H9 (cell line): ENCODE results near the gene CBX3. TPM values are rescaled to one million over a fixed set of nuclear protein-coding genes. Genes with fewer than 3 reads are reported as not detected.

Source experiments
- DNase-seq: peaks from one replicate; pipeline ENCODE4 v3.0.0-alpha.2; 2017
- H2AFZ ChIP-seq: one replicate; pipeline ENCODE4 v1.6.1; 2013; ENCODE audit warnings: mild to moderate bottlenecking, low read length, control low read depth, moderate library complexity
- H2AK5ac ChIP-seq: 2 replicates; pipeline ENCODE4 v1.6.1; 2013; ENCODE audit warnings: low read length, control low read depth, mixed read lengths; ENCODE audit not compliant: insufficient read length
- H2BK120ac ChIP-seq: one replicate; pipeline ENCODE4 v1.6.1; 2013; ENCODE audit warnings: low read depth, mild to moderate bottlenecking, low read length, control low read depth, inconsistent platforms; ENCODE audit not compliant: poor library complexity, severe bottlenecking
- H2BK12ac ChIP-seq: 2 replicates; pipeline ENCODE4 v1.6.1; 2013; ENCODE audit warnings: low read length, control low read depth, mixed read lengths, low read depth; ENCODE audit not compliant: insufficient read length
- H2BK15ac ChIP-seq: 2 replicates; pipeline ENCODE4 v1.6.1; 2013; ENCODE audit warnings: low read depth, low read length, control low read depth
- H2BK20ac ChIP-seq: one replicate; pipeline ENCODE4 v1.6.1; 2013; ENCODE audit warnings: low read depth, mild to moderate bottlenecking, low read length, control low read depth, inconsistent platforms; ENCODE audit not compliant: poor library complexity, severe bottlenecking
- H2BK5ac ChIP-seq: 2 replicates; pipeline ENCODE4 v1.6.1; 2013; ENCODE audit warnings: low read length, control low read depth, mixed read lengths; ENCODE audit not compliant: insufficient read length
- H3K14ac ChIP-seq: 2 replicates; pipeline ENCODE4 v1.6.1; 2013; ENCODE audit warnings: low read length, control low read depth; ENCODE audit not compliant: insufficient read depth
- H3K18ac ChIP-seq: 2 replicates; pipeline ENCODE4 v1.6.1; 2013; ENCODE audit warnings: low read depth, mild to moderate bottlenecking, mixed read lengths, low read length, control low read depth; ENCODE audit not compliant: insufficient read length
- H3K23ac ChIP-seq: 2 replicates; pipeline ENCODE4 v1.6.1; 2013; ENCODE audit warnings: low read length, control low read depth, mixed read lengths, low read depth; ENCODE audit not compliant: insufficient read length
- H3K23me2 ChIP-seq: 2 replicates; pipeline ENCODE4 v1.6.1; 2013; ENCODE audit warnings: low read depth, mild to moderate bottlenecking, mixed read lengths, low read length, control low read depth; ENCODE audit not compliant: insufficient read length, poor library complexity, severe bottlenecking
- H3K27ac ChIP-seq: 2 replicates; pipeline ENCODE4 v1.5.1; 2013; ENCODE audit warnings: low read length, control low read depth, mixed read lengths, low read depth; ENCODE audit not compliant: insufficient read length
- H3K27me3 ChIP-seq: 2 replicates; pipeline ENCODE4 v1.6.1; 2013; ENCODE audit warnings: low read length, control low read depth, inconsistent platforms; ENCODE audit not compliant: insufficient read depth
- H3K4ac ChIP-seq: 2 replicates; pipeline ENCODE4 v1.6.1; 2013; ENCODE audit warnings: low read depth, mild to moderate bottlenecking, control low read depth, inconsistent platforms, low read length, moderate library complexity
- H3K4me1 ChIP-seq: 2 replicates; pipeline ENCODE4 v1.6.1; 2013; ENCODE audit warnings: low read length, control low read depth, inconsistent platforms; ENCODE audit not compliant: insufficient read depth
- H3K4me2 ChIP-seq: 2 replicates; pipeline ENCODE4 v1.6.1; 2013; ENCODE audit warnings: low read length, control low read depth, mixed read lengths; ENCODE audit not compliant: insufficient read length, insufficient read depth
- H3K56ac ChIP-seq: 2 replicates; pipeline ENCODE4 v1.6.1; 2013; ENCODE audit warnings: low read depth, mild to moderate bottlenecking, mixed read lengths, low read length, control low read depth; ENCODE audit not compliant: insufficient read length
- H3K79me1 ChIP-seq: 2 replicates; pipeline ENCODE4 v1.6.1; 2013; ENCODE audit warnings: low read depth, mild to moderate bottlenecking, moderate library complexity, low read length, control low read depth, inconsistent platforms; ENCODE audit not compliant: insufficient read depth, poor library complexity, severe bottlenecking
- H3K79me2 ChIP-seq: 2 replicates; pipeline ENCODE4 v1.6.1; 2013; ENCODE audit warnings: low read length, control low read depth, inconsistent platforms; ENCODE audit not compliant: insufficient read depth
- H3K9ac ChIP-seq: 2 replicates; pipeline ENCODE4 v1.6.1; 2013; ENCODE audit warnings: low read length, control low read depth, mixed read lengths; ENCODE audit not compliant: insufficient read length; ENCODE audit errors: extremely low read depth
- H3K9me3 ChIP-seq: one replicate; pipeline ENCODE4 v1.6.1; 2013; ENCODE audit warnings: low read depth, low read length, inconsistent platforms; ENCODE audit not compliant: control insufficient read depth
- H3T11ph ChIP-seq: one replicate; pipeline ENCODE4 v1.6.1; 2013; ENCODE audit warnings: mild to moderate bottlenecking, low read length, control low read depth, inconsistent platforms
- H4K20me1 ChIP-seq: one replicate; pipeline ENCODE4 v1.6.1; 2013; ENCODE audit not compliant: control insufficient read depth, insufficient read length, insufficient read depth
- H4K5ac ChIP-seq: 2 replicates; pipeline ENCODE4 v1.6.1; 2013; ENCODE audit warnings: low read depth, mild to moderate bottlenecking, mixed read lengths, low read length, control low read depth; ENCODE audit not compliant: insufficient read length
- H4K8ac ChIP-seq: replicated peaks from 2 replicates; pipeline ENCODE4 v1.6.1; 2013; ENCODE audit warnings: low read length, control low read depth, mixed read lengths, low read depth; ENCODE audit not compliant: insufficient read length
- H4K91ac ChIP-seq: 2 replicates; pipeline ENCODE4 v1.6.1; 2013; ENCODE audit warnings: low read depth, mild to moderate bottlenecking, moderate library complexity, mixed read lengths, low read length, control low read depth; ENCODE audit not compliant: insufficient read length
- H3K27ac Mint-ChIP-seq, 3 experiments: 2 replicates in 2 of 3; 3 replicates in 1 of 3; pipeline ENCODE4 v1.8.0; 2020 to 2021; ENCODE audit warnings: mixed read lengths in 3 of 3, mild to moderate bottlenecking in 1 of 3, moderate library complexity in 1 of 3
- H3K27me3 Mint-ChIP-seq: 2 replicates; pipeline ENCODE4 v1.8.0; 2021; ENCODE audit warnings: low read depth, mild to moderate bottlenecking, moderate library complexity, mixed read lengths
- H3K36me3 Mint-ChIP-seq, 3 experiments: 2 replicates in 2 of 3; 3 replicates in 1 of 3; pipeline ENCODE4 v1.8.0; 2020 to 2021; ENCODE audit warnings: low read depth in 3 of 3, mixed read lengths in 3 of 3; ENCODE audit not compliant: insufficient read depth in 1 of 3
- H3K4me1 Mint-ChIP-seq, 2 experiments: 2 replicates each; pipeline ENCODE4 v1.8.0; 2020; ENCODE audit warnings: mixed read lengths in 2 of 2
- H3K4me3 Mint-ChIP-seq, 2 experiments: 2 replicates in 1 of 2; 3 replicates in 1 of 2; pipeline ENCODE4 v1.8.0; 2020 to 2021; ENCODE audit warnings: mild to moderate bottlenecking in 2 of 2, mixed read lengths in 2 of 2, moderate library complexity in 1 of 2
- H3K9me3 Mint-ChIP-seq, 2 experiments: 2 replicates in 1 of 2; 3 replicates in 1 of 2; pipeline ENCODE4 v1.8.0; 2020; ENCODE audit warnings: mild to moderate bottlenecking in 2 of 2, mixed read lengths in 2 of 2, moderate library complexity in 1 of 2
- CTCF ChIP-seq: fragments of 200-600 bp; sonication (generic); conservative IDR thresholded peaks from 3 replicates; pipeline ENCODE4 v1.8.0; 2021; ENCODE audit warnings: antibody characterized with exemption, mild to moderate bottlenecking
- whole genome bisulfite sequencing: extraction: QIAGEN DNeasy Blood & Tissue Kit; methylation state at CpG from one replicate; pipeline ENCODE4 v1.1.7; 2013; ENCODE audit warnings: missing lambda C conversion rate, low lambda C conversion rate, mixed read lengths; ENCODE audit not compliant: insufficient read length; ENCODE audit errors: extremely low coverage; 5-methylcytosine and 5-hydroxymethylcytosine counted together
- total RNA-seq: library from RNA; stranded (reverse); gene quantifications from 2 replicates; pipeline ENCODE4 v1.2.1, GENCODE V29; 2021

The CBX3 gene
- total RNA-seq, 1 experiment from 2014 or later = 288 TPM

- H3K27me3 ChIP-seq = no peaks in the 10 kb centered on the region
- WGBS = no CpG with 5 or more reads among the region's 2 CpGs
- no peak overlapping the region for H3K23ac ChIP-seq
- no peak overlapping the region for H3K18ac ChIP-seq
- H3K56ac ChIP-seq = no peak overlapping the region
- no peak overlapping the region for H4K8ac ChIP-seq
- no peak for DNase-seq
- H3K79me1 ChIP-seq = no peaks in the 10 kb centered on the region
- no peak overlapping the region for H3K4me2 ChIP-seq
- no peak overlapping the region for H4K5ac ChIP-seq
- Mint-ChIP-seq H3K27me3 (no peaks in the 10 kb centered on the region; the same call in 1 of the 2 replicates), H3K36me3 (peaks cover 0 to 8% (median 6%) of the 10 kb centered on the region in 3 experiments; a peak in 3 of 7 replicates), H3K4me3 (no peak overlapping the region), H3K9me3 (peaks cover 8 to 13% of the 10 kb centered on the region in 2 experiments; a peak in 4 of 5 replicates), H3K27ac (no peak overlapping the region), H3K4me1 (no peaks in the 10 kb centered on the region)
- no peaks in the 10 kb centered on the region for H3K9me3 ChIP-seq
- no peaks in the 10 kb centered on the region for H3K79me2 ChIP-seq
- no peak overlapping the region for H2BK120ac ChIP-seq
- no peak overlapping the region for H3K14ac ChIP-seq
- no peak for TF ChIP-seq CTCF
- no peak overlapping the region for H2BK15ac ChIP-seq
- H2BK20ac ChIP-seq = no peak overlapping the region
- no peak overlapping the region for H3K4ac ChIP-seq
- no peak overlapping the region for H2AK5ac ChIP-seq
- H2BK5ac ChIP-seq = no peak overlapping the region
- H4K20me1 ChIP-seq = no peaks in the 10 kb centered on the region
- no peak overlapping the region for H4K91ac ChIP-seq
- no peak overlapping the region for H3T11ph ChIP-seq
- no peak overlapping the region for H2BK12ac ChIP-seq
- no peak overlapping the region for H3K9ac ChIP-seq
- no peak overlapping the region for H3K27ac ChIP-seq
- H3K4me1 ChIP-seq = no peaks in the 10 kb centered on the region
- H3K23me2 ChIP-seq = no peaks in the 10 kb centered on the region
- H2AFZ ChIP-seq = no peak overlapping the region
These were observed 26.4 kb downstream of the CBX3 start for GRCh38 chr7:26227987-26228386.
